GM12875 (cell line): ENCODE results near the gene ATG13.

Experiments
- H3K4me3 ChIP-seq: one replicate; pipeline ENCODE4 v1.5.1; 2011; ENCODE audit warnings: low read depth, low read length, control low read depth
- CTCF ChIP-seq: IDR thresholded peaks from 2 replicates; pipeline ENCODE4 v1.5.1; 2011; ENCODE audit warnings: low read depth, mild to moderate bottlenecking, control low read depth, inconsistent platforms, low read length, moderate library complexity, borderline replicate concordance; ENCODE audit not compliant: insufficient read depth

Gene ATG13

DNA sequence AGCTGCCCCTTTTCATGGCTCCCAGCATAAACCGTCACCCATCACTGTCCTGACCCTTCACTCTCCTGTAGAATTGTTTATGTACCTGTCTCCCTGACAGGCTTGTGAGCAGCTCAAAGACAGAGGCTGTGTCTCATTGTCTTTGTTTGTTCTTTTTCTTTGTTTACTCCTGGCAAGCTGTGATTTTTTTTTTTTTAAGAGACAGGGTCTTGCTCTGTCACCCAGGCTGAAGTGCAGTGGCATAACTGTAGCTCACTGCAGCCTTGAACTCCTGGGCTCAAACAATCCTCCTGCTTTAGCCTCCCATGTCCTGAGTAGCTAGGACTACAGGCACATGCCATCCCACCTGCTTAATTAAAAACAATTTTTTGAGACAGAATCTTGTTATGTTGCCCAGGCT is 73.3 kb downstream of the ATG13 start:
- no peak for TF ChIP-seq CTCF
- no peak overlapping the region for H3K4me3 ChIP-seq

- H3K4me3 ChIP-seq, result no peak overlapping the region
- no peak for TF ChIP-seq CTCF
Observed at GRCh38 chr11:46692450-46692849, 75.1 kb downstream of the ATG13 start.

GRCh38 chr11:46693597-46694012 is 76.3 kb downstream of the ATG13 start:
- TF ChIP-seq CTCF, result no peak
- H3K4me3 ChIP-seq, result no peak overlapping the region

DNA sequence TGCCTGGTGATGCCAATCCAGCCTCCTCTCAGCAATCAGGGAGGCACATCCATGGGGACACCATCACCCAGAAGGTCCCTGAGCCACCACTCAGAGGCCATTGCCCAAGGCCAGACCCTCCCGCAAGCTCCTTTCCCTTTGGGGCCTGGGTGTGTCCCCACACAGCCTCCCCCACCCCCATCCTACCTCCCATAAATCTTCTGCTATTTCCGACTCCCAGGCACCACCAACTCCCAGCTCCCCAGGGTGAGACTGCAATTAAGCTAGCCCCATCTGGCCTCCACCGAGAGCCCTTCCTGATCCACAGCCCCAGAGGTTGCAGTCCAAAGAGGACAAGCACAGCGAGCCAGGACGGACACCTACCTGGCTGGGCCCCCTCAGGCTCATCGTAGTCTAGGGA is 76.7 kb downstream of the ATG13 start:
- TF ChIP-seq CTCF, result no peak
- H3K4me3 ChIP-seq, result no peak overlapping the region

GRCh38 chr11:46694607-46695006 is 77.3 kb downstream of the ATG13 start:
- TF ChIP-seq CTCF, result no peak

DNA sequence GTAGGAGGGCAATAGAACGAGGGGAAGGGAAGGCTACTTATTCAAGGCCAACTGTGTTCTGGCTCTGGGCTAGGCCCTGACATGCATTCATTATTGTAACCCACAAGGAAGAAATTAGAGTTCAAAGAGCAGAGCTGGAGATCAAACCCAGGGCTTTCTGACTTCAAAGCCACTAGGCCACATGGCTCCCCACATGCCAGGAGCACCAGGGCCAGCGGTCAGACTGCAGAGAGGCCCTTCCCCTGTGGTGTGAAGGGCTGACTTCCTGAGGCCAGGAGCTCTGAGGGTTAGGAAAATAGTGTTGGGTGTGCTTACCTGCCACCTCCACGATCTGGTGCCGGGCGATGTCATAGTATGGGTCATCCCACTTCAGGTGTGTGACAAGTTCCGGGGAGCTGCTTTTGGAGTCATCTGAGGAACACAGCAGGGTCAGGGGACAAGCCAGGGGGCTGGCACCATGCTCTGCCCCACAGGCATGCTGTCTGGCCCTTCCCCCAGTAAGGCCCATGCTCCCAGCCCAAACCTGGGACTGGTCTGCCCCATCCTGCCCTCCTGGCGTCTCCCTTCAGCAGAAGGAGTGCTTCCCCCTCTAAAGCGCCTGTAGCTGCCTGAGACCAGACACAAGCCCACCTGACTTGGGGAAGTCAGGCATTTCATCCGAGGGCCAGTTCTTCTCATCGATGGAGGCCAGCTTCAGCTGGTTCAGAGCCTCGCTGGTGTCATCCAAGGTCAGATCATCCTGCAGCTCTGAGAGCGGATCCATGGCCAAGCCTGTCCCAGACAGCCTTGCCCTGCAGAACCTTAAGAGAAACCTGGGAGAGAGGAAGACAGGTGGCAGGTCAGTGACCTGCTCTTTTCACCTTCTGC is 78.2 kb downstream of the ATG13 start:
- H3K4me3 ChIP-seq, result no peak overlapping the region

More at GRCh38 chr11:46694607-46695006, 77.3 kb downstream of the ATG13 start:
- no peak overlapping the region for H3K4me3 ChIP-seq

More for the DNA sequence above, 78.2 kb downstream of the ATG13 start:
- no peak for TF ChIP-seq CTCF
